HepG2 (cell line): ENCODE measurements around the gene IDUA. TPM values are rescaled to one million over a fixed set of nuclear protein-coding genes. Genes with fewer than 3 reads are reported as not detected.

Experiments used
- ATF7 ChIP-seq, 2 experiments: fragments of 450-650 bp in 1 of 2; sonication (generic) in 1 of 2; formaldehyde crosslinking in 1 of 2; IDR thresholded peaks; 2 replicates each; pipeline versions ENCODE4 v1.4.0 to v1.6.1; 2016 to 2020; ENCODE audit warnings: antibody characterized with exemption in 1 of 2, mild to moderate bottlenecking in 1 of 2, missing genetic modification reagents in 1 of 2
- FIP1L1 ChIP-seq: fragments of 200-400 bp; formaldehyde crosslinking; IDR thresholded peaks from 2 replicates; pipeline ENCODE4 v1.6.1; 2018; ENCODE audit warnings: low read depth, mild to moderate bottlenecking, low read length, moderate library complexity, borderline replicate concordance; ENCODE audit not compliant: insufficient read depth
- HOXA5 ChIP-seq: sonication (generic); formaldehyde crosslinking; IDR thresholded peaks from 2 replicates; pipeline ENCODE4 v1.4.0; 2020; ENCODE audit warnings: missing genetic modification reagents
- IRX3 ChIP-seq: sonication (generic); formaldehyde crosslinking; IDR thresholded peaks from 2 replicates; pipeline ENCODE4 v1.8.1; 2023; ENCODE audit warnings: mild to moderate bottlenecking, low read depth, missing genetic modification reagents, borderline replicate concordance
- JUNB ChIP-seq: sonication (generic); formaldehyde crosslinking; IDR thresholded peaks from 2 replicates; pipeline ENCODE4 v1.8.0; 2022; ENCODE audit warnings: missing genetic modification reagents, mild to moderate bottlenecking, borderline replicate concordance
- KAT2B ChIP-seq: fragments of 150-350 bp; IDR thresholded peaks from 2 replicates; pipeline ENCODE4 v1.6.1; 2014; ENCODE audit warnings: low read depth, low read length, borderline replicate concordance
- KLF6 ChIP-seq: IDR thresholded peaks from 2 replicates; pipeline ENCODE4 v1.8.0; 2016; ENCODE audit warnings: missing biosample characterization, missing genetic modification reagents
- MAF1 ChIP-seq: sonication (generic); formaldehyde crosslinking; IDR thresholded peaks from 2 replicates; pipeline ENCODE4 v1.5.0; 2020; ENCODE audit warnings: missing genetic modification reagents, borderline replicate concordance
- MIER3 ChIP-seq: IDR thresholded peaks from 2 replicates; pipeline ENCODE4 v1.6.1; 2016; ENCODE audit warnings: missing compliant biosample characterization, borderline replicate concordance
- PAWR ChIP-seq: sonication (generic); formaldehyde crosslinking; IDR thresholded peaks from 2 replicates; pipeline ENCODE4 v1.4.0; 2020; ENCODE audit warnings: missing genetic modification reagents, mild to moderate bottlenecking, borderline replicate concordance
- PHF8 ChIP-seq: sonication (generic); formaldehyde crosslinking; IDR thresholded peaks from 2 replicates; pipeline ENCODE4 v1.5.0; 2020; ENCODE audit warnings: missing genetic modification reagents
- PTBP1 ChIP-seq: fragments of 200-400 bp; formaldehyde crosslinking; IDR thresholded peaks from 2 replicates; pipeline ENCODE4 v1.6.1; 2018; ENCODE audit warnings: low read length, low read depth; ENCODE audit not compliant: poor library complexity, severe bottlenecking
- SMAD3 ChIP-seq: sonication (generic); formaldehyde crosslinking; IDR thresholded peaks from 2 replicates; pipeline ENCODE4 v1.4.0; 2020; ENCODE audit warnings: missing genetic modification reagents
- SMARCE1 ChIP-seq: fragments of 450-650 bp; IDR thresholded peaks from 2 replicates; pipeline ENCODE4 v1.6.1; 2017; ENCODE audit warnings: borderline replicate concordance
- SNAPC2 ChIP-seq: sonication (generic); formaldehyde crosslinking; IDR thresholded peaks from 2 replicates; pipeline ENCODE4 v1.8.1; 2022; ENCODE audit warnings: mild to moderate bottlenecking, missing genetic modification reagents
- SOX6 ChIP-seq, 2 experiments: fragments of 450-650 bp in 1 of 2; sonication (generic) in 1 of 2; formaldehyde crosslinking in 1 of 2; IDR thresholded peaks; 2 replicates each; pipeline versions ENCODE4 v1.4.0 to v1.6.1; 2017 to 2020; ENCODE audit warnings: antibody characterized with exemption in 1 of 2, mild to moderate bottlenecking in 1 of 2, missing genetic modification reagents in 1 of 2
- SP1 ChIP-seq, 2 experiments: fragments of 450-650 bp in 1 of 2; sonication (generic) in 1 of 2; formaldehyde crosslinking in 1 of 2; IDR thresholded peaks; 2 replicates each; pipeline versions ENCODE4 v1.4.0 to v1.6.1; 2016 to 2020; ENCODE audit warnings: missing genetic modification reagents in 1 of 2
- TOPORS ChIP-seq: sonication (generic); formaldehyde crosslinking; IDR thresholded peaks from 2 replicates; pipeline ENCODE4 v1.8.0; 2023; ENCODE audit warnings: mild to moderate bottlenecking, missing genetic modification reagents
- ZBTB21 ChIP-seq: sonication (generic); formaldehyde crosslinking; IDR thresholded peaks from 2 replicates; pipeline ENCODE4 v1.4.0; 2020; ENCODE audit warnings: missing genetic modification reagents
- ZBTB38 ChIP-seq: sonication (generic); formaldehyde crosslinking; IDR thresholded peaks from 2 replicates; pipeline ENCODE4 v1.5.1; 2020; ENCODE audit warnings: mild to moderate bottlenecking, missing genetic modification reagents
- ZFY ChIP-seq: sonication (generic); formaldehyde crosslinking; IDR thresholded peaks from 2 replicates; pipeline ENCODE4 v1.4.0; 2020; ENCODE audit warnings: missing genetic modification reagents
- ZNF138 ChIP-seq: sonication (generic); formaldehyde crosslinking; IDR thresholded peaks from 2 replicates; pipeline ENCODE4 v1.5.0; 2020; ENCODE audit warnings: mild to moderate bottlenecking, low read depth, missing genetic modification reagents
- ZNF260 ChIP-seq: sonication (generic); formaldehyde crosslinking; IDR thresholded peaks from 2 replicates; pipeline ENCODE4 v1.4.0; 2020; ENCODE audit warnings: missing genetic modification reagents, low read depth, mild to moderate bottlenecking, borderline replicate concordance
- ZNF512B ChIP-seq: sonication (generic); formaldehyde crosslinking; IDR thresholded peaks from 2 replicates; pipeline ENCODE4 v1.5.1; 2020; ENCODE audit warnings: missing genetic modification reagents, mild to moderate bottlenecking, borderline replicate concordance
- ZNF567 ChIP-seq: sonication (generic); formaldehyde crosslinking; IDR thresholded peaks from 2 replicates; pipeline ENCODE4 v1.8.1; 2023; ENCODE audit warnings: mild to moderate bottlenecking, missing genetic modification reagents, borderline replicate concordance
- ZNF569 ChIP-seq: sonication (generic); formaldehyde crosslinking; IDR thresholded peaks from 2 replicates; pipeline ENCODE4 v1.5.0; 2020; ENCODE audit warnings: mild to moderate bottlenecking, missing genetic modification reagents, moderate library complexity, borderline replicate concordance
- ZNF75D ChIP-seq: sonication (generic); formaldehyde crosslinking; IDR thresholded peaks from 2 replicates; pipeline ENCODE4 v1.8.1; 2023; ENCODE audit warnings: missing genetic modification reagents, mild to moderate bottlenecking, borderline replicate concordance
- ZNF788 ChIP-seq: sonication (generic); formaldehyde crosslinking; IDR thresholded peaks from 2 replicates; pipeline ENCODE4 v1.5.0; 2020; ENCODE audit warnings: mild to moderate bottlenecking, missing genetic modification reagents, borderline replicate concordance
- polyA plus RNA-seq, 8 experiments: library from polyadenylated mRNA; depleted of rRNA in 3 of 8; stranded (reverse) in 7 of 8; unstranded in 1 of 8; fragments of >200 nt; fragmentation: Illumina TruSeq in 4 of 8; extraction: Trizol in 4 of 8; gene quantifications; 2 replicates each; pipeline versions ENCODE4 v1.2.1 to v1.2.3, GENCODE V29; 2011 to 2016; ENCODE audit warnings: low read depth in 4 of 8, missing spikeins in 1 of 8, mixed read lengths in 1 of 8; ENCODE audit not compliant: insufficient read depth in 1 of 8
- total RNA-seq, 5 experiments: library from RNA; depleted of rRNA; stranded (reverse); fragments of >200 nt; fragmentation: Illumina TruSeq; extraction: Trizol; gene quantifications; 2 replicates each; pipeline ENCODE4 v1.2.3, GENCODE V29; 2016; ENCODE audit warnings: low read depth in 1 of 5

The IDUA gene
- total and polyA plus RNA-seq, 2 of the 13 experiments (the other 11 are each of a cell fraction or from before 2014, with no cell fraction given): 0.77 to 1.0 TPM

- TF ChIP-seq ZNF567: no peak
- no peak; the same call in 1 of the 2 replicates for TF ChIP-seq HOXA5 (CRISPR knock-in tag)
- TF ChIP-seq PAWR (CRISPR knock-in tag): no peak
- TF ChIP-seq SMARCE1: no peak
- TF ChIP-seq ZNF75D (CRISPR knock-in tag): no peak
- TF ChIP-seq ZNF788 (CRISPR knock-in tag): peak; percentile 87; the same call in 1 of the 2 replicates
- peak; percentile 97 for TF ChIP-seq MIER3
- TF ChIP-seq ZNF260: no peak
- peak; percentile 13; the same call in 1 of the 2 replicates for TF ChIP-seq ZNF569 (CRISPR knock-in tag)
- TF ChIP-seq TOPORS (CRISPR knock-in tag): no peak
- no peak for TF ChIP-seq FIP1L1
- no peak for TF ChIP-seq PTBP1
- TF ChIP-seq KLF6 (CRISPR knock-in tag): peak; percentile 88
- TF ChIP-seq MAF1 (CRISPR knock-in tag): 0 out of 2 replicates have a peak, but pooled peaks have one; percentile 27
- peak; percentile 48; the same call in 1 of the 2 replicates for TF ChIP-seq PHF8
- TF ChIP-seq SP1 (IDR thresholded peaks at IDR 0.05): no peak
- TF ChIP-seq SP1 (CRISPR knock-in tag; IDR thresholded peaks at IDR 0.05): peak; percentile 75
- TF ChIP-seq SOX6 (IDR thresholded peaks at IDR 0.05): no peak
- peak; percentile 86 for TF ChIP-seq SOX6 (CRISPR knock-in tag; IDR thresholded peaks at IDR 0.05)
- TF ChIP-seq ZFY (CRISPR knock-in tag): peak; percentile 73
- TF ChIP-seq IRX3 (CRISPR knock-in tag): no peak
- TF ChIP-seq ATF7 (IDR thresholded peaks at IDR 0.05): no peak
- no peak for TF ChIP-seq ATF7 (CRISPR knock-in tag; IDR thresholded peaks at IDR 0.05)
- TF ChIP-seq ZNF138 (CRISPR knock-in tag): no peak
- TF ChIP-seq ZNF512B (CRISPR knock-in tag): no peak; the same call in 1 of the 2 replicates
- no peak for TF ChIP-seq JUNB (CRISPR knock-in tag)
- TF ChIP-seq ZBTB21: 0 out of 2 replicates have a peak, but pooled peaks have one; percentile 9
- peak; percentile 62; the same call in 1 of the 2 replicates for TF ChIP-seq SNAPC2 (CRISPR knock-in tag)
- 0 out of 2 replicates have a peak, but pooled peaks have one; percentile 92 for TF ChIP-seq SMAD3 (CRISPR knock-in tag)
- TF ChIP-seq ZBTB38 (CRISPR knock-in tag): no peak; the same call in 1 of the 2 replicates
- no peak for TF ChIP-seq KAT2B
Measured at GRCh38 chr4:992297-993110, 5.7 kb downstream of the IDUA start (continued).
